Left colon (tissue), 2 donors: ENCODE results near the gene SIRT2. TPM values are rescaled to one million over a fixed set of nuclear protein-coding genes. Genes with fewer than 3 reads are reported as not detected.
"Not testable (repeated sequence)": the region's sequence is repeated elsewhere in the genome, so short reads cannot be mapped to it uniquely, and the experiment has no call there.

Experiments used
- ATAC-seq: fragments of 200-7000 bp; cut with Tn5 transposase; one replicate; pipeline ENCODE4 v1.9.1; 2020; ENCODE audit warnings: mild to moderate bottlenecking, moderate library complexity
- DNase-seq, 2 donors: peaks; one replicate each; pipeline ENCODE4 v3.0.0-alpha.2; 2020
- intact Hi-C, 2 donors: fragments of 100-400 bp; cut with DNase I in 1 of 2; cut with micrococcal nuclease in 1 of 2; formaldehyde crosslinking; loops; one replicate each; pipeline versions ENCODE4 v1.11.2 to v1.14.0; 2022; cut with DNase I, micrococcal nuclease
- long read RNA-seq: library from polyadenylated mRNA; unstranded; transcript quantifications from one replicate; pipeline ENCODE4 v2.0.0, GENCODE V29; 2021
- total RNA-seq, 2 donors: library from RNA; stranded (reverse); fragmentation: NEBNext Ultra II Directional; extraction: Animal tissue kit (Norgen Biotek cat#: 25700); gene quantifications; one replicate each; pipeline ENCODE4 v1.2.1, GENCODE V29; 2021
- donor health status: DM: no; HTN: no; CAD: no.
- donor health status: DM: yes; HTN: yes; CAD: no.

Gene SIRT2
- 10 to 100 TPM; 32.9 to 39.9 TPM for total RNA-seq
- long read RNA-seq, transcript SIRT2-201 (16 exons, 2,070 nt): minor isoform, 16 of 72 reads
- long read RNA-seq, transcript SIRT2-204 (15 exons, 2,062 nt): major isoform, 36 of 72 reads
- long read RNA-seq, partial matches to known transcripts: 5 of 72 reads
- long read RNA-seq, other reads (novel, unspliced or antisense): 14 of 72 reads

DNA sequence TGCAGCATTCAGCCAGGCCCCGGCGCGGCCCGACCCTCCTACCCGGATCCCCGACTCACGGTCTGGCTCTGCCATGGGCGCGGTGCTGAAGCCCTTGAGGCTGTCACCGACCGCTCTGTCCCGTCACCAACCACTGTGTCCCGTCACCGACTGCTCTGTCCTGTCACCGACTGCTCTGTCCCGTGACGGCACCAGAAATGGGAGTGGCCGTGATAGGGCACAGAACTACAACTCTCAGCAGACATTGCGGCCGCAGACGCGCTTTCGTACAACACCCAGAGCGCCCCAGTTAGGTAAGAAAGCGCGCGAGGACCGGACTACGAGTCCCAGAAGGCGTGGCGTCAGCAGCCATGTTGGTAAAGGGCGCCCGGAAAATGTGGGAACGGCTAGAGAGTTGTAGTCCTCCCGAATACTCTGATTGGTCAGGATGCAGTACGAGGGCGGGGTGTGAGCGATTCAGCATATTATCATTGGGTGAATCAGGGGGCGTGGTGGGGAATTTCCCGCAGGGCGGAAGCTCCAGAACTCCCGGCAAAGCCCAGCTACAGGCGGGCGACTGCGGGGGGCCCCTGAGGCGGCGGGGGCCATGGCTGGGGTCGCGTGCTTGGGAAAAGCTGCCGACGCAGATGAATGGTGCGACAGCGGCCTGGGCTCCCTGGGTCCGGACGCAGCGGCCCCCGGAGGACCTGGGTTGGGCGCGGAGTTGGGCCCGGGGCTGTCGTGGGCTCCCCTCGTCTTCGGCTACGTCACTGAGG is at the start of gene SIRT2, which contains the start of gene NFKBIB:
TSS of gene SIRT2 (minus strand) at position 172 of the 755 bp plus-strand sequence. CDS start at position 75, 97 bp downstream.
TSS of gene NFKBIB (plus strand) at position 523 of the 755 bp plus-strand sequence. CDS start at position 587, 64 bp downstream.
- DNase-seq: peak; percentile 99 to 100
- peak; percentile 93 for ATAC-seq
- intact Hi-C loops: no loop called here

DNA sequence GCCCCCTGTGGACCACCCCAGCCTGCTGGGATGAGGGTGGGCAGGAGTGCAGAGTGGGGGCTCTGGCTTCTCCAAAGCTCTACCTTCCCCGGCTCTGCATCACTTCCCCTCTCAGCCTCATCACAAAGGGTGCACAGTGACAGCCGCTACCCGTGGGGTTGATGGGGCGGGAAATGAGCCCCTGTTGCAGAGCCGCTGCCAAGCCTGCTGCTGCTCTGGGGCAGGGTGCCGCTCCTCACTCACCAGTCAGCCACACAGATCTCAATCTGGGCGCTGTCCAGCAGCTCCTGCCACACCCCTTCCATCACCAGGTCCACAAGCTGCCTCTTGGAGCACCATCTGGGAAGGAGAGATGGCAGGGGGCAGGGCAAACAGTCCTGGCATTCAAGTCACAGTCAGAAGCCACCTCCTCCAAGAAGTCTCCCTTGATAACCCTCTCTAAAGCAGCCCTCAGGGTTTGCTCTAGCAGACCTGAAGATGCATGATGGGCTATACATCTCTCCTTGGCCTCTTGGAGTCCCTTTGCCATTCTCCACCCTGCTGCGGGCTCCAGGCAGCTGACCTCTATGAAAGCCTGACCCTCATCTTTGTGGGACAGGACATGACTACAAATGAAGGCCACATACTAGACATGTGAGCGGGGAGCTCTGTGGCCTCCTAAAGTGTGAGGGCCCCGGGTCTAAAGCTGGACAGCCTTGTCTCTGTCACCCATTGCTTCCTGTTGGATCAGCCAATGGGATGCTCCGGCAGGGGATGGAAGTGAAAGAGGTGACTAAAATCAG is 47.0 kb upstream of the SIRT2 start:
- ATAC-seq (no peak), DNase-seq (no peak)
- intact Hi-C loops: no loop called here

DNA sequence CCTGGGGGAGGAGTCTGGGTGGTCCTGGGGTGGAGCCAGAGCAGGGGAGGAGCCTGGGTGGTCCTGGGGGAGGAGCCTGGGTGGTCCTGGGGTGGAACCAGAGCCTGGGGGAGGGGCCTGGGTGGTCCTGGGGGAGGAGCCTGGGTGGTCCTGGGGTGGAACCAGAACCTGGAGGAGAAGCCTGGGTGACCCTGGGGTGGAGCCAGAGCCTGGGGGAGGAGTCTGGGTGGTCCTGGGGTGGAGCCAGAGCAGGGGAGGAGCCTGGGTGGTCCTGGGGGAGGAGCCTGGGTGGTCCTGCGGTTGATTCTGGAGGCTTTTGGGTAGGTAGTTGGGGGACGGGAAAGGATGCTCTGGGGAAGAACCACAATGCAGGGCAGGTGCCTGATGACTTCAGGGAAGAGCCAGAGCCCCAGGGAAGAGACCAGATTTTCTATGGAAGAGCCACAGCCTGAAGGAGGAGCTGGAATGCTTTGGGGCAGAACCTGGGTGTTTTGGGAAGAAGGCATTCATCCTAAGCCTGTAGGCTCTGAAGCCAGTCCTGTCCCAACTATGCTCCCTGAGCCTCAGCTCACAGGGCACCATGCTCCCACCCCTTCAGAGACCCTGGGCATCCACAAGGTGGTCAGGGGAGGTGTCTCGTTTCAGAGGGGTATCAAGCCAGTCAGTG is 46.3 kb upstream of the SIRT2 start:
- DNase-seq (no peak), ATAC-seq (no peak)
- intact Hi-C loops: no loop called here

DNA sequence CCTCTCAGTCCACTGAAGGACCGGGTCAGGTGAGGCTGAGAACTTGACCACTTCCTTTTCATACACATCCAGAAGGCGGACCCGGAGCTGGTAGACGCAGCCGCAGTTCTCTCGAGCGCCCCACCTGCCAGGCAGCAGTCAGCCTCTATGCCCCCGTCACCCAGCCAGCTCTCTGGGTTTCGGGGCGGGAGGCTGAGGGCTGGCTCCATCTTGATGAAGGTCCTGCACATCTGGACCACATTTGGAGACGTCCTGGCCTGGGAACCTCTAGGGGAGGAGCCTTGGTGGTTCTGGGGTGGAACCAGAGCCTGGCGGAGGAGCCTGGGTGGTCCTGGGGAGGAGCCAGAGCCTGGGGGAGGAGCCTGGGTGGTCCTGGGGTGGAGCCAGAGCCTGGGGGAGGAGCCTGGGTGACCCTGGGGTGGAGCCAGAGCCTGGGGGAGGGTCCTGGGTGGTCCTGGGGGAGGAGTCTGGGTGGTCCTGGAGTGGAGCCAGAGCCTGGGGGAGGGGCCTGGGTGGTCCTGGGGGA is 45.6 kb upstream of the SIRT2 start:
- no peak for DNase-seq
- intact Hi-C loops: no loop called here
- ATAC-seq: no peak

DNA sequence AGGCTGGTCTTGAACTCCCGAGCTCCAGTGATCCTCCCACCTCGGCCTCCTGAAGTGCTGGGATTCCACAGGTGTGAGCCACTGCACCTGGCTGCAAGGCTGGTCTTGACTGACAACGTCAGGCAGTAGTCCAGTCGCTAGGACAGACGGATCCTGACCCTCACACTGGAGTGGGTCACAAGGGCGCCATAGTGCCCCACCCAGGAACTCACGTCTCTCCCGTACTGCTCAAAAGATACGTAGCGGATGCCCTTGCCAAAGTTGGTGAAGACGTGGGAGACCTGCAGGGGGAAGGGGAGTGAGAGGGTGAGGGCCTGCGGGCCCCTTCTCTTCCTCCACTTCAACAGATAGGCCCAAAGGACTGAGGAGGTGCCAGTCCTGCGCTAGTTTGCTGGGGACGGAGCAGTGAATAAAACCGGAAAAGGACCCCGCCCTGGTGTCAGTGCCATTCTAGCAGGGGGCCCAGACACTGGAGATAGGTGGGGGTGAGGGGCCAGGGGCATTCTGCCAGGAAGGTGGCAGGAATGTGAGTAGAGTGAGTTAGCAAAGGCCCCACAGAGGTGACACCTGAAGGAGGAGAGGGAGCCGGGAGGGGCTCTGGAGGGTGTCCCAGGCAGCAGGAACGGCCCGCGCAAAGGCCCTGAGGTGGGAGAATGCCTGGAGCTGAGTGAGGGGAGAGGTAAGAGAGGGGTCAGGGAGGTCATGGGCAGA is 43.2 kb upstream of the SIRT2 start:
- DNase-seq: no peak
- intact Hi-C loops: no loop called here
- ATAC-seq: no peak

DNA sequence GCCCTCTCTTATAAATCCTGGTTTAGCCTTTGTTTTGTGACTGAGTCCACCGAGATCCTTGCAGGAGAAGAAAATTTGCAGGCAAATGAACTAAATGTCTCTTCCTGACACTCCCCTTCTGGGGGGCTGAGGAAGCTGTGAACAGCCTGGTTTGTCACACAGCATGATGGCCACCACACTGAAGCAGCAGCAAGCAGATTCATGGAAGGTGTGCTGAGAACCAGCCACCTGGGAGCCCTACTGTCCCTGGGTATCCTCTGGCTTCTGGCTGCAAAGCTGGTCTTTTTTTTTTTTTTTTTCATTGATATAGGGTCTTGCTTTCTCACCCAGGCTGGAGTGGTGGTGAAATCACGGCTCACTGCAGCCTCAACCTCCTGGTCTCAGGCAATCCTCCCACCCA is 42.6 kb upstream of the SIRT2 start:
- intact Hi-C loops: no loop called here
- DNase-seq (no peak), ATAC-seq (no peak)

DNA sequence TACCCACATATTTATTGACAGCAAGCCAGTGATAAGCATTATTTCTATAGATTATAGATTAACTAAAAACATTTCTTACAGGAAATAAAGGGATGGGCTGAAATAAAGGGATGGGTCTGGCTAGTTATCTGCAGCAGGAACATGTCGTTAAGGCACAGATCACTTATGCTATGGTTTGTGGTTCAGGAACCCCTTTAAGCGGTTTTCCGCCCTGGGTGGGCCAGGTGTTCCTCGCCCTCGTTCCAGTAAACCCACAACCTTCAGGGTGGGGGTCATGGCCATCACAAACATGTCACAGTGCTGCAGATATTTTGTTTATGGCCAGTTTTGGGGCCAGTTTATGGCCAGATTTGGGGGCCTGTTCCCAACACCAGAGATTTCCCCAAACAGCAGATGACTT is 42.0 kb upstream of the SIRT2 start:
- intact Hi-C loops, ATAC-seq, DNase-seq: not testable (repeated sequence)

DNA sequence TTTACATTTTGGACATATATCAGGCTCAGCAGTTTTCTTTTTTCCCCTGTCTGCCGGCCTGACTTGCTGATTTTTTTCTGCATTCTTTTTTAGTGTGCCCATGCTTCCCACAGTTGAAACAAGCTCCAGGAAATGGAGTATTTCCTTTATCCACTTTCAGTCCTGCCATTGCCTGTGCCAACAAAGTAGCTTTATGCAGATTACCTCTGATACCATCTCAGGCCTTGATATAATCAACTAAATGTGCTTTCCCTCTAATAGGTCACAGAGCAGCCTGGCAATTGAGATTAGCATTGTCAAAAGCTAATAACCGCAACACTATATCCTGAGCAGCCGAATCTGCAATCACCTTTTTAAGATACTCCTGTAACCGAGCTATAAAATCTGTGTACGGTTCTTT is 40.5 kb upstream of the SIRT2 start:
- intact Hi-C loops: no loop called here
- ATAC-seq (no peak), DNase-seq (no peak)

DNA sequence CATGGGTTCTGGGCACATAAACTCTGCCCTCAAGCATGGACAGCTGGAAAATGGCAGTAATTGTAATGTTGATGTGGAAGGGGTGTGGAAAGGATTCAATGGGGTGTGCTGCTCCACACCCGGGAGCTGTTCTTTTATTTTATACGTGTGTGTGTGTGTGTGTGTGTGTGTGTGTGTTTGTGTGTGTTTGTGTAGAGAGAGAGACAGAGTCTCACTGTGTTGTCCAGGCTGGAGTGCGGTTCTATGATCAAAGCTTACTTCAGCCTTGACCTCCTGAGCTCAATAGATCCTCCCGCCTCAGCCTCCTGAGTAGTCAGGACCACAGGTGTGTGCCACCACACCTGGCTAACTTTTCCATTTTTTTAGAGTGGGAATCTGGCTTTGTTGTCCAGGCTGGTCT is 34.1 kb upstream of the SIRT2 start:
- ATAC-seq: no peak
- intact Hi-C loops: no loop called here
- no peak for DNase-seq

DNA sequence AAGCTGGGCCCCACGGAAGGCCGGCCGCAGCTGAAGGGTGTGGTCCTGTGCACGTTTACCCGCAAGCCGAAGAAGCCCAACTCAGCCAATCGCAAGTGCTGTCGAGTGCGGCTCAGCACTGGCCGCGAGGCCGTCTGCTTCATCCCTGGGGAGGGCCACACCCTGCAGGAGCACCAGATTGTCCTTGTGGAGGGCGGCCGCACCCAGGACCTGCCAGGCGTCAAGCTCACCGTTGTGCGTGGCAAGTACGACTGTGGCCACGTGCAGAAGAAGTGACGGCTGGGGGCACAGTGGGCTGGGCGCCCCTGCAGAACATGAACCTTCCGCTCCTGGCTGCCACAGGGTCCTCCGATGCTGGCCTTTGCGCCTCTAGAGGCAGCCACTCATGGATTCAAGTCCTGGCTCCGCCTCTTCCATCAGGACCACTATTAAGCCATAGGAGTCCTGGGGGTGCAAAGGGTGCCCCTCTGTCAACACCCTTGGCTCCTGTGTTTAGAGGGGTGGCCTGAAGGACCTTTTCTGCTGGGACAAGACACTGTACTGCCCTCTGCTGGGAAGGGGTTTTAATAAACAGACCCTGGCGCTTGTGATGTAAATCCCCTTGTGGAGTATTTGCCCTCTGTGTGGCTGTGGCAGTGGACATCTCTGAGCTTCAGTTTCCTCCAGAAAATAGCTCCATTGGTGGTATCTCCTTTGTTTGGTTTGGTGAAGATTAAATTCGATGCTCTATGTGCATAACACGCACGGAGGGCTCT is 33.2 kb upstream of the SIRT2 start:
- no peak for ATAC-seq
- peak in 1 of 2 donors; percentile 17 for DNase-seq
- intact Hi-C loops: no loop called here

DNA sequence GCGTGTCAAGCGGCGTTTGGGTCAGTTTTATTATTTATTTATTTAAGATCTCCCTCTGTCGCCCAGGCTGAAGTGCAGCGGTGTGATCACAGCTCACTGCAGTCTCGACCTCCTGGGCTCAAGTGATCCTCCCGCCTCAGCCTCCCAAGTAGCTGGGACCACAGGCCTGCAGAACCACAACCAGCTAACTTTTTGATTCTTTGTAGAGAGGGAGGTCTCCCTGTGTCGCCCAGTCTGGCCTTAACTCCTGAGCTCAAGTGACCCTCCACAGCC is 32.0 kb upstream of the SIRT2 start:
- intact Hi-C loops: no loop called here
- no peak for ATAC-seq
- no peak for DNase-seq

DNA sequence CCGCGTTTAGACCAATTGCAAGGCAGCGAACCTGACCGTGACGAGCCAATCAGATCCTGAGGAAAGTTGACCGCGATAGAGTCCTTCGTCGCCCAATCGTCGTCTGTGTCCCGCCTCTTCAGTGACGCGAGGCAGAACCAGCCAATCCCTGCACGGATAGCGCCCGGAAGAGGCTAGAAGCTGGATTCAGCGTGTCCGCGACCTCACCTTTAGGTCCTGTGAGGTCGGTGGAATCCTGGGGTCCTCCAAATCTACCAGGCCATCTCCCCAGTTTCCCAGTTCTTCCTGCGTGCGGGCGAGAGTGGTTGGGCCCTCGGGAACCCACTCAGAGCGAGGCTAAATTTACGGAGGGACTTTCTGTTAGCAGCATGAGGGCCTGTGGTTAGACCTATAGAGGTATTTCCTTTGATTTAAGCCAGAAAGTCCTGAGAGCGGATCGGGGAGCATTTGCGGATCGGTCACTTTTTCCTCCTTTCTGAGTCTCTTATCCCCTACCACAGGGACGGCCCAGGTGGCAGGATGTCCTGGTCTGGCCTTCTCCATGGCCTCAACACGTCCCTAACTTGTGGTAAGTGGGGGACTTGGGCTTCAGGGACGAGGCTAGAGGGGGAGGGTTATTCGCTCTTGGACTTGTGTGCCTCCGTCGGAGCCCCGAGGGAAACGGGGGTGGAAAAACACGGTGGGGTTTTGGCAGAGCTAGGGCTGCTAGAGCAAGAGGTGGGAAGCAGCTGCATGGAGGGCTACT is 31.5 kb upstream of the SIRT2 start, which contains the start of gene MRPS12:
TSS of gene MRPS12 (plus strand) at position 169 of the 745 bp plus-strand sequence. CDS start at position 520, 351 bp downstream.
- DNase-seq: peak; percentile 99
- intact Hi-C loops: no loop called here

DNA sequence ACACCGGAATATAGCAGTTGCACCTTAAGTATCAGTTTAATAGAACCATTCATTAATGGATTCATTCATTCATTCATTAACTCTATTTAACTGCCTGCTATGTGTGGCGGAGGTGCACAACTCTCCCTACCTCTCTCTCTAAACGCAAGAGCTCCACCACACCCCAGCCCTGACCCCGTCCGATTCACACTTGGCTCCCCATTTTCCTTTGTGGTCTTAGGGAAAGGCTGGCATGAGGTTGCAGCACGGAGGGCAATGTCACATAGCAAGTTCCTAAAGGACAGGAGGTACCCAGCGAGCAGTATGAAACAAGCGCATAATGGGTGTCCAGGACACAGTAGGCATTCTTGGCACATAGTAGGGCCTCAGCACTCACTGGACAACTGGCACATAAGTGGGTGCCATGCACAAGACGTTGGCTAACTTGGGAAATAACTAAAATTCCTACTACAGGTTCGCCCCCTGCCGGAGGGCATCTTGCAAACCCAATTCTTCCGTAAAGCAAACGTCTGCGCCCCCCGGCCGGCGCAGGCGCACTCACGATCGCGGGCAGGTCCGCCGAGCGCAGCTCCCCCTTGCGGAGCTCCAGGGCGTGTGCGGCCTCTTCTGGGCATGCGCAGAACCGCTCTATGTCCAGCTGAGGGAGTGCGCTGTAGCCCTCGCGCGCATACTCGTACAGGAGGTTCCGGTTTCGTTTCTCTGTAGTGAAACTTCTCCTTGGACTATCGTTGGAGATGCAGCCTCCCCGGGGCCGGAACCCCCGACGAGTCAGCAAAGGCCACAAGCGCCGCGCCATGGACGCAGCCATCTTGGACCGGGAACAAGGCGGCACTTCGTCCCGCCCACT is 30.7 kb upstream of the SIRT2 start, which contains the start of gene SARS2:
TSS of gene SARS2 (minus strand) at position 835 of the 847 bp plus-strand sequence. CDS start at position 808, 27 bp downstream.
- peak; percentile 88 to 95 for DNase-seq
- intact Hi-C loops: loop anchor here in 1 of 2 donors (10.0 kb wide), 1 partner anchor 535 kb away; no protein-coding TSS in a partner anchor
- ATAC-seq: peak; percentile 80

More for the DNA sequence above, 31.5 kb upstream of the SIRT2 start, which contains the start of gene MRPS12:
- peak; percentile 96 for ATAC-seq

DNA sequence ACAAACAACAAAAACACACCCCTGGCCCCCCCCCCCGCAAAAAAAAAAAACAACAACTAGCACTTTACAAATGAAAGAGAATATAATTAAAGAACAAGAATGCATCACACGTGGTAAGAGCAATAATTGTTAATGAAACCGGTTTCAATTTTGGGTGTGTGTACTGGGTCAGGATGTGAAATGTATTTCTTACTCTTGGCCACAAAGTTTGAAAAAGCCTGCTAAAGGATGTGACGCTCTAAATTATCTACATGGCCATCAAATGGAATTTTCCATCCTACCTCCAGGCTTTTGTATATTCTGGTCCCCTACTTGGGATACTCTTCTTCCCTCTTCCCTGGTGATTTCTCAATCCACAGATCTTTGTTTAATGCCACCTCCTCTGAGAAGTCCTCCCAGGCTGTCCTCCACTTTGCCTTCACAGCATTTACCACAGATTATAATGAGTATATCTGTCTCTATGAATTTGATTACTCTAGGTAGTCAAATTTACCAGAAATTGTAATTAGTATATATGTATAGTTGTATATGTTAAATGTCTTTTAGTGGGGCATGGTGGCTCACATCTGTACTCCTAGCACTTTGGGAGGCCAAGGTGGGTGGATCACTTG is 29.1 kb upstream of the SIRT2 start:
- no peak for DNase-seq
- ATAC-seq: no peak
- intact Hi-C loops: loop anchor here in 1 of 2 donors (10.0 kb wide), 1 partner anchor 534 kb away; no protein-coding TSS in a partner anchor

DNA sequence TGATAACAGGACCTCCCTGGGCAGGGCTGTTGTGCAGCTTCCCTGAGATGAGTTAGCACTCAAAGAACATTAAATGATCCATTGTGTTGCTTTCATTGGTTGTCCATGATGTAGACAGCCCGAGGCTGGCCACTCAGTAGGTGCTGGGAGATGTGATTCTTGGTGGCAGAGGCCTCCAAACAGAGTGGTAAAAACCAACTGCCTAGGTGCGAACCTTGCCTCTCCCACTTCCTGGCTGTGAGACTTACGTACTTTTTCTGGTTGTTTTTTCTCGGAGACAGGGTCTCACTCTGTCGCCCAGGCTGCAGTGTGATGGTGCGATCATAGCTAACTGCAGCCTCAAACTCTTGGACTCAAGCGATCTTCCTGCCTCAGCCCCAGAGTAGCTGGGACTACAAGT is 25.0 kb upstream of the SIRT2 start:
- intact Hi-C loops: loop anchor here in 1 of 2 donors (10.0 kb wide), 1 partner anchor 530 kb away; no protein-coding TSS in a partner anchor
- ATAC-seq (no peak), DNase-seq (no peak)
